Measurements from ENCODE around the gene TPCN1. TPM values are rescaled to one million over a fixed set of nuclear protein-coding genes. Genes with fewer than 3 reads are reported as not detected.

TPCN1 gene
- total RNA-seq, 3 donors from 2014 or later = 17.5 to 23.7 (median 20.8) TPM

DNA sequence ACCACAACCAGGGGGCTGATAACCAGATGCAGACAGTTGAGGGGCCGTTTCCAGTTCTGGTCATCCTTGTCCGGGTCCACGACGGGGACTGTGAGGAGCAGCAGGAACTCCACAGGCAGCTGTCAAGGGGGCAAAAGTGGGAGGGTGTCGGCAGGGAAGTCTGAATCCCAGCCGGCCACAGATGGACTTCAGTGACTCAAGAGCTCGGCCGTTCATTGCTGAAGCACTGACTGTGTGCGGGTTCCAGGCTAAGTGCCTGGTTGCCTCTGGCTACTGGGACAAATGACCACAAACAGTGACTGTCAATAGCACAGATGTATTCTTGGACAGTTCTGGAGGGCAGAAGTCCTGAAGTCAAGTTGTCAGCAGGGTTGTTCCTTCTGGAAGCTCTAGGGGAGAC lies 94.1 kb downstream of the TPCN1 start:
- no peak overlapping the region for H3K4me3 Mint-ChIP-seq

DNA sequence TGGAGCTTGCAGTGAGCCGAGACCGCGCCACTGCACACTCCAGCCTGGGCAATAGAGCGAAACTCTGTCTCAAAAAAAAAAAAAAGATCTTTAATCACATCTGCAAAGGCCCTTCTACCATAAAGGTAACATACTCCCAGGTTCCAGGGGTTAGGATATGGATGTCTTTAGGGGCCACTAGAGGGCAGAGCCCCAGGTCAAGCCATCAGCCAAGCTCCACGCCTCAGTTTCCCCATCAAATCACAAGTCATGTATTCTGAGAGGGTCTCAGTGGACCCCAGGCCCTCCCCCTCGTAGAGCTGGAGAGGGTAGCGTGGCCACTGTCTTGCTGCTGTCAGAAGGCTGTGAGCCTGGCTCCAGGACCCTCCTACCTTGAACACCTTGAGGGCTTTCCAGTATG lies 94.9 kb downstream of the TPCN1 start:
- ATAC-seq (no peak), DNase-seq (no peak)
- H3K4me1 Mint-ChIP-seq (ENCODE audit: low read depth) = no peaks in the 10 kb centered on the region
- H3K4me3 Mint-ChIP-seq = no peak overlapping the region
- H3K9me3 Mint-ChIP-seq = no peaks in the 10 kb centered on the region
- peaks cover 45% of the 10 kb centered on the region for H3K36me3 Mint-ChIP-seq (ENCODE audit: insufficient read depth)
- no peaks in the 10 kb centered on the region for H3K27me3 Mint-ChIP-seq (ENCODE audit: low read depth)

More for the DNA sequence above, 94.1 kb downstream of the TPCN1 start:
- no peaks in the 10 kb centered on the region for H3K9me3 Mint-ChIP-seq
- no peak for ATAC-seq
- no peak for DNase-seq
- no peaks in the 10 kb centered on the region for H3K27me3 Mint-ChIP-seq (ENCODE audit: low read depth)
- no peaks in the 10 kb centered on the region for H3K4me1 Mint-ChIP-seq (ENCODE audit: low read depth)
- H3K36me3 Mint-ChIP-seq (ENCODE audit: insufficient read depth) = peaks cover 51% of the 10 kb centered on the region

DNA sequence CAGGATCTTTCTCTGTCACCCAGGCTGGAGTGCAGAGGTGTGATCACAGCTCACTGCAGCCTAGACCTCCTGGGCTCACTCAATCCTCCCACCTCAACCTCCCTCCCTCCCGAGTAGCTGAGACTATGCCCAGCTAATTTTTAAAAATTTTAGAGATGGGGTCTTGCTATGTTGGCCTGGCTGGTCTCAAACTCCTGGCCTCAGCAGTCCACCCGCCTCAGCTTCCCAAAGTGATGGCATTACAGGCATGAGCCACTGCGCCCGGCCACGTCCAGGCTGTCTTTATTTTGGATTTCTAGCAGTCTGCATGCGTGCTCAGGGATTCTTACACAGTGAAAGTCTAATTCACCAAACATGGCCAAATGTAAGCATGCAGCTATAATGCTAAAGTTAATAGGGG lies 95.9 kb downstream of the TPCN1 start:
- Mint-ChIP-seq H3K9me3 (no peaks in the 10 kb centered on the region), H3K36me3 (ENCODE audit: insufficient read depth) (peaks cover 42% of the 10 kb centered on the region), H3K4me1 (ENCODE audit: low read depth) (no peaks in the 10 kb centered on the region), H3K27me3 (ENCODE audit: low read depth) (no peaks in the 10 kb centered on the region), H3K4me3 (no peak overlapping the region)
- ATAC-seq (no peak), DNase-seq (no peak)

DNA sequence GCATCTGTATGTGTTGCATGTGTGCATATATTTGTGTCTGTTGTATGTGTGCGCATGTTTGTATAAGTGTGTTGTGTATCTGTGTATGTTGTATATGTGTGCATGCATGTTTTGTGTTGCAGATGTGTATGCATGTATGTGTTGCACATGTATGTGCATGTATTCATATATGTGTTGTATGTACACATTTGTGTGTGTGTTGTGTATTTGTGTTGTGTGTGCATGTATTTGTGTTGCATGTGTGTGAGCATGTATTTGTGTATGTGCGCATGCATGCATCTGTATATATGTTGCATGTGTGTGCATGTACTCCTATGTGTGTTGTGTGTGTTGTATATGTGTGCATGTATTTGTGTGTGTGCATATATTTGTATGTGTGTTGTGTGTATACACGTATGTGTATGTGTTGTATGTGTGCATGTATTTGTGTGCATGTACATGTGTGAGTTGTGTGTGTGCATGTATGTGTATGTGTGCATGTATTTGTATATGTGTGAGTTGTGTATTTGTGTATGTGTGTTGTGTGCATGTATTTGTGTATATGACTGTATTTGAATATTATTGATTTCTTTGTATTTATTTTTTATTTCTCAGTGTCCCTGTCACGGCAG lies 96.9 kb downstream of the TPCN1 start:
- H3K36me3 Mint-ChIP-seq (ENCODE audit: insufficient read depth) = peaks cover 49% of the 10 kb centered on the region
- H3K27me3 Mint-ChIP-seq (ENCODE audit: low read depth) = no peaks in the 10 kb centered on the region
- H3K4me3 Mint-ChIP-seq = no peak overlapping the region
- peaks cover 2% of the 10 kb centered on the region for H3K4me1 Mint-ChIP-seq (ENCODE audit: low read depth)
- no peak for ATAC-seq
- no peak for DNase-seq
- no peaks in the 10 kb centered on the region for H3K9me3 Mint-ChIP-seq

DNA sequence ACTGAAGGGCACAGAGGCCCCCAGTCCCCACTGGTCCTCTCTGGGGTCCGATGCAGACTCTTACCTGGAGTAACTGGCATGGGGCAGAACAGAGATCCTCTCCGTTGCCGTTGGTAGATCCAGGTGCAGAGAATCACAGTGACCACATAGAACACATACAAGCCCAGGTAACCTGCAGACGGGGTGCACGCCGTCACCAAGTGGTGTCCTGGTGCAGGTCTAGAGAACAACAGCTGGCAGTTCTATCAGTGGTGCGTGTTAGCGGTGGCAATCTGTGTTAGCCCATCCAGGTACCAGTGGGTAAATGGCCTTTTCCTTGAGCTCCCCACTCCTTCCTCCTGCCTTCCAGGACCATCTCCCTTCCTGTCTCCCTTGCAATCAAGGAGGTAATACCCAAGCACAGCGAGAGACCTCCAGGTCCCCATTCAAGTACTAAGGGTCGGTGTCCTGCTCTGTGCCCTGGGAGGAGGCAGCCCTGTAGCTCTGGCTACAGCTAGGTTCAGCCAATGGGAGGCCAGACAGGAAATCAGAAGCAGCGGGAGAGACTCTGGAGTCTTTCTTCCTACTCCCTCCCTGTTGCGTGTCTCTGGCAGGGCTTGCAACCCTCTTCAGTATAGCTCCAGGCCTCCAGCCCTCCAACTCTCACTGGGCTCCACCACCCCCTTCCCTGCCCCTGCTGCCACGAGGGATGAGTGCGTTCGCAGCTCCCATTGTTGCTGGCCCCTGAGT lies 97.8 kb downstream of the TPCN1 start:
- H3K4me1 Mint-ChIP-seq (ENCODE audit: low read depth) = peaks cover 8% of the 10 kb centered on the region
- no peaks in the 10 kb centered on the region for H3K9me3 Mint-ChIP-seq
- no peak overlapping the region for H3K4me3 Mint-ChIP-seq
- no peak for DNase-seq
- H3K27me3 Mint-ChIP-seq (ENCODE audit: low read depth) = no peaks in the 10 kb centered on the region
- no peak for ATAC-seq
- H3K36me3 Mint-ChIP-seq (ENCODE audit: insufficient read depth) = peaks cover 43% of the 10 kb centered on the region

DNA sequence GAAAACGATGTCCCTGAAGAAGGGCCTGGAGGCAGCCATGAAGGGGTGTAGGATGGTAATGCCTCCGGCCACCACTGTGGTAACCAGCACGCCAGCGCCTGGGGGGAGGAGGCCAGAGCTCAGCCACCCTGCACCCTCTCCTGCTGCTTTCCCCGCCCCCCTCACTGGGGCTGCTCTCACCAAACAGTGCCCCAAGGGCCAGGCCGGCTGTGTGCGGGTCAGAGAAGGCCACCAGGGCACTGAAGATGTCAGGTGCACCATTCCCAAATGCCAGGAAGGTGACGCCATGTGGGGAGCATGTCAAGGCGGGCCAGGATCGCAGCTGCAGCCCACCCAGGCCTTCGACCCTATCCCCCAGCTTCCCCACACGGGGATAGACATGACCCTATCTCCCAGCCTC lies 99.1 kb downstream of the TPCN1 start:
- Mint-ChIP-seq H3K9me3 (no peaks in the 10 kb centered on the region), H3K36me3 (ENCODE audit: insufficient read depth) (peaks cover 35% of the 10 kb centered on the region), H3K27me3 (ENCODE audit: low read depth) (no peaks in the 10 kb centered on the region), H3K4me1 (ENCODE audit: low read depth) (peaks cover 8% of the 10 kb centered on the region), H3K4me3 (no peak overlapping the region)
- DNase-seq (no peak), ATAC-seq (no peak)

DNA sequence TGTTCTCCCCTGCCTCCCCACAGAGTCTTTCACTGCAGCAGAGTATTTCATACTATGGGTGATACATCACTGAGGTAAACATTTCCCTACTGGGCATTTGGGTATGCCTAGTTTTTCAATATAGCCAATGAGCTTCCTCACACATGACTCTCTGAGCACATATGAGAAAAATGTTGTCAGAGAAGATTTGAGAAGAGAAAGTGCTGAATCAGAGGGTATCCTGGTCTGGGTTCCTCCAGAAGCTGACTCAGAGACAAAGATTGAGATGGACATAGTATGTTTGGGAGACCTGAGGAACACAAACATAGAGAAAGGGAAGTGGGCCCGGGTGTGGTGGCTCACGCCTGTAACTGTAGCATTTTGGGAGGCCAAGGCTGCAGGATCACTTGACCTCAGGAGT lies 101.1 kb downstream of the TPCN1 start:
- H3K4me1 Mint-ChIP-seq (ENCODE audit: low read depth) = peaks cover 12% of the 10 kb centered on the region
- ATAC-seq (no peak), DNase-seq (no peak)
- H3K36me3 Mint-ChIP-seq (ENCODE audit: insufficient read depth) = peaks cover 31% of the 10 kb centered on the region
- no peaks in the 10 kb centered on the region for H3K9me3 Mint-ChIP-seq
- no peak overlapping the region for H3K4me3 Mint-ChIP-seq
- H3K27me3 Mint-ChIP-seq (ENCODE audit: low read depth) = no peaks in the 10 kb centered on the region

DNA sequence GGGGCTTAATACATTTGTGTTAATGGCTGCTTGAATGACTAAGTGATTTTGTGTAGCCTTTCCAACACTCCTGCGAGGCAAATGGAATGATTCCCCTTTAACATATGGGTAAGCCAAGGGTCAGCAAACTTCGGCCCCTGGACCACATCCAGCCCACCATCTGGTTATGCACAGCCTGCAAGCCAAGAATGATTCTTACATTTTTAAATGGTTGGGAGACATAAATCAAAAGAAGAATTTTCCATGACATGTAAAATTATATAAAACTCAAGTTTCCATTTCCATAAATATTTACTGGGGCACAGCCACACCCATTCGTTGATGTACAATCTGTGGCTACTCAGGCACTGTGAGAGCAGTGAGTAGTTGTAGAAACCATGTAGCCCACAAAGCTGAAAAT lies 104.7 kb downstream of the TPCN1 start:
- H3K4me3 Mint-ChIP-seq = no peak overlapping the region

DNA sequence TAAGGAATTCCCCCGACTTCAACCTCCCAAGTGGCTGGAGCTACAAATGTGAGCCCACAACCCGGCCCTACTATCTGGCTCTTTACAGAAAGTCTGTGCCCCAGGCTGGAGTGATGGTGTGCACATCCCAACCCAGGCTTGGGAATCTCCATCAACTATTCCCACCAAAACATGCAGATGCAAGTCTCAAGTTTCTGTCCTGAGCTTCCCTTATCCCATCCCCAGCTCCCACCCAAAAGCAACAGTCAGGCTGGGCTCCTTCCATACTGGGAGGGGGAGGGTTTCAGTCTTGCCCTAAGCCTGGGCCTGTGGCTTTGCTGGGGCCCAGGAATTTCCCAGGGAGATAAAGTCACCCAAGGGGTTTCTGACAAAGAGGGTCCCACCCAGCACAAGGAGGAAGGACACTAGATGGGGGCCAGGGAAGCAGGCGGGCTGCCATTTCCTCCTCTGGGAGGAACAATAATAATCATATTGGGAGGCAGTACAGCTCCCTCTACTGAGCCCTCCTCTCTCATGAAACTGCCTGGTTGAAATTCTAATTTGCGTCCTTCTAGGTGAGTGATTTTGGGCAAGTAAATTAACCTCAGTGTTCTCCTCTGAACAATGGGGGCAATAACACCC lies 105.6 kb downstream of the TPCN1 start:
- Mint-ChIP-seq H3K36me3 (ENCODE audit: insufficient read depth) (peaks cover 29% of the 10 kb centered on the region), H3K4me3 (no peak overlapping the region), H3K27me3 (ENCODE audit: low read depth) (no peaks in the 10 kb centered on the region), H3K9me3 (no peaks in the 10 kb centered on the region), H3K4me1 (ENCODE audit: low read depth) (peaks cover 32% of the 10 kb centered on the region)
- no peak for ATAC-seq
- no peak for DNase-seq

More for the DNA sequence above, 104.7 kb downstream of the TPCN1 start:
- ATAC-seq = no peak
- Mint-ChIP-seq H3K4me1 (ENCODE audit: low read depth) (peaks cover 27% of the 10 kb centered on the region), H3K36me3 (ENCODE audit: insufficient read depth) (peaks cover 24% of the 10 kb centered on the region), H3K9me3 (no peaks in the 10 kb centered on the region), H3K27me3 (ENCODE audit: low read depth) (no peaks in the 10 kb centered on the region)
- no peak for DNase-seq

DNA sequence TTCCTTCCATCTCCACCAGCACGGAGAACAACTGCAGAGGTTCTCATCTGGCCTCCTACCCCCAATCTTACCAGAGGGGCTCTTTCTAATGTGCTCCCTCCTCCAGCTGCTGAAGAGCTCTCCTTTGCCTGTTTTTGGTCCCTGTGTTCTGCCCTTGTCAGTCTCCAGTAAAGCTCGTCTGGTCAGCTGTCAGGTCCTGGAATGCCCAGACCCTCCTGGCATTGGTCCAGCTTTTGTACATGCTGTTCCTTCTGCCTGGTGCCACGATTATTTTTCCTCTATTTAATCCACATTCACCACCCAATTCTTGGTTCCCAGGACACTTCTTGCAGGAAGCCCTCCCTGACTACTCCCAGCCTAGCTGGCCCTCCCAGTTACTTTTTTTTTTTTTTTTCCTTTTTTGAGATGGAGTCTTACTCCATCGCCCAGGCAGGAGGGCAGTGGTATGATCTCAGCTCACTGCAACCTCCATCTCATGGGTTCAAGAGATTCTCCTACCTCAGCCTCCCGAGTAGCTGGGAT lies 107.2 kb downstream of the TPCN1 start:
- Mint-ChIP-seq H3K4me3 (no peak overlapping the region), H3K4me1 (ENCODE audit: low read depth) (peaks cover 43% of the 10 kb centered on the region), H3K27me3 (ENCODE audit: low read depth) (no peaks in the 10 kb centered on the region), H3K9me3 (no peaks in the 10 kb centered on the region), H3K36me3 (ENCODE audit: insufficient read depth) (peaks cover 27% of the 10 kb centered on the region)
- ATAC-seq = no peak
- DNase-seq = no peak

DNA sequence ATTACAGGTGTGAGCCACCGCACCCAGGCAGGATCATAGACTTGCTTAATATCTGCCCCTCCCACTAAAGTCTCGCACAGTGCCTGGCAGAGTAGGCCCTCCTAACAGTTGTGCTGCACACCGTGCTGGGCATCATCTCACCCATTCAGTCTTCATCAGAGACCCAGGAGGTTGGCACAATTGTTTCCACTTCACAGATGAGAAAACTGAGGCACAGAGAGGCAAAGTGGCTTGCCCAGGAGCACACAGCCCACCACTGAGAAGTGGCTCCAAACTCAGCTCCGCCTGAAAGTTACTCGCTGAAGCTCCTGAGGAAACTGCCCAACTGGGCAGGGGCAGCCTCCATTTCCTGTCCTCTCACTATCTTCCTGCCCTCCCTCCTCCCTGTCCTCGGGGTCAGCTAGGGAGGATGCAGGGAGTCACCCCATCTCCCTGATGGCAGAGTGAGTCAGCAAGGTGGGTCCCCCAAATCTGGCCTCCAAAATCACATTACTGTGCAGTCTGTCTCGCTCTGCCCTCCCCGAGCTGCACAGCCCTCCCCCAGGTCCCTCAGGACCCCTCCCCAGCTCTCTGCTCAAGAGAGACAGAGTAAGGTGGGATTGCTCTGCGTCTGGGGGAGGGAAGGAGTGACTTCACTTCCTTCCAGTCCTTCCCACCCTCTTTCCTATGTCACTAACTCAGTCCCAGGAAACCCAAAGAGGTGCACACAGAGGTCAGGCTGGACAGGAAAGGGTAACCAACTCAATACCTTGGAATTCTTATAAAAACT lies 107.9 kb downstream of the TPCN1 start:
- H3K4me3 Mint-ChIP-seq = no peak overlapping the region
- peaks cover 47% of the 10 kb centered on the region for H3K4me1 Mint-ChIP-seq (ENCODE audit: low read depth)
- peaks cover 27% of the 10 kb centered on the region for H3K36me3 Mint-ChIP-seq (ENCODE audit: insufficient read depth)
- no peaks in the 10 kb centered on the region for H3K9me3 Mint-ChIP-seq
- DNase-seq (no peak), ATAC-seq (no peak)
- no peaks in the 10 kb centered on the region for H3K27me3 Mint-ChIP-seq (ENCODE audit: low read depth)

DNA sequence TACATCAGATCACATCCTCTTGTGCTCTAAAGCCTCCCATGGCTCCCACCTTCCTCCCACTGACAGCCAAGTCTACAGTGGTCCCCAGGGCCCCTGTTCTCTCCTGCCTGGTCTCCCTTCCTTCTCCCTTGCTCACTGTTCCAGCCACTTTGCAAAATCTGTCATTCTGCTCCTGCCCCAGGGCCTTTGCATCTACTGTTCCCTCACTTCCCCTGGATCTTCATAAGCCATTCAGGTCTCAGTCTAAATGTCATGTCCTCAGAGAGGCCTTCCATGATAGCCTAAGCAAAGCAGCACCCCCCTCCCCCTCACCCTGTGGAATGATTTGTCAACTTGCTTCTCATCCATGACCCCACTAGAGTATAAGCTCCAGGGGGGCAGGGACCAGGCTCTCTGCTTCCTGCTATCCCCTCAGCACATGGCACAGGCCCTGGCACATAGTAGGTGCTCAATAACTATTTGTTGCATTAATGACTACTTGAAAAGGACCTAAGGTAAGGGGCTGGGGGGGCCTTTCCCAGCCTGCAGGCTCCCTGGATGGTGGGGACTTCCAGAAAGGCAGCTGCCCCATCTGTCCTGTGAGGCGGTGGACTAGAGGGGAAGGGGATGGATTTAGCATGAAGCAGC lies 108.6 kb downstream of the TPCN1 start:
- DNase-seq = no peak
- H3K27me3 Mint-ChIP-seq (ENCODE audit: low read depth) = no peaks in the 10 kb centered on the region
- peaks cover 48% of the 10 kb centered on the region for H3K4me1 Mint-ChIP-seq (ENCODE audit: low read depth)
- no peak for ATAC-seq
- H3K4me3 Mint-ChIP-seq = no peak overlapping the region
- H3K9me3 Mint-ChIP-seq = no peaks in the 10 kb centered on the region
- peaks cover 27% of the 10 kb centered on the region for H3K36me3 Mint-ChIP-seq (ENCODE audit: insufficient read depth)

DNA sequence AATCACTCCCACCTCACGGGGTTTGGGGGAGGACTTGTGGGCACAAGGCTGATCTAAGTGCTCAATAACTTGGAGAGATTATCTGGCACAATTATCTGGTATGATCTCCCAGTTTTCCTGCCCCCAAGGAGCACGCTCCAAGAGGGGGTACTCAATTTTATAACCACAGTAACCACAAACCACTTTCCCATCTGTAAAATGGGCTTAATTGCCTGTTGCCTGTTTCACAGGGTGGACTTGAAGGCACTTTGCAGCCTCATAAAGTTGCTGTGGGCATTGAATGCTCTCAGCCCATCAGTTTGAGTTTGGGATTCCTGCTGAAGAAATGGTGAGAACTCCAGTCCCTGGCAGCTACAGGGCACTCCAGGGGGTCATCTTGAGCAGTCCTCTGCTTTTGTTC lies 109.2 kb downstream of the TPCN1 start:
- Mint-ChIP-seq H3K4me1 (ENCODE audit: low read depth) (peaks cover 50% of the 10 kb centered on the region), H3K36me3 (ENCODE audit: insufficient read depth) (peaks cover 27% of the 10 kb centered on the region), H3K4me3 (no peak overlapping the region), H3K27me3 (ENCODE audit: low read depth) (no peaks in the 10 kb centered on the region), H3K9me3 (no peaks in the 10 kb centered on the region)
- ATAC-seq (no peak), DNase-seq (no peak)
